Transverse colon (tissue), 4 donors: ENCODE measurements around the gene OSBPL10.

ENCODE experiments used
- EP300 ChIP-seq: sonication (generic); formaldehyde crosslinking; IDR thresholded peaks from one replicate; pipeline ENCODE4 v1.6.1; 2017; ENCODE audit warnings: antibody characterized with exemption, low read depth
- POLR2AphosphoS5 ChIP-seq, 3 donors: sonication (generic); formaldehyde crosslinking; IDR thresholded peaks; one replicate each; pipeline ENCODE4 v1.6.1; 2016; ENCODE audit warnings: antibody characterized with exemption in 3 of 3
- TF ChIP-seq, protein P1 (sequence below), 5 experiments: fragments of 200-600 bp in 3 of 5; fragments of 450-650 bp in 2 of 5; sonication (generic) in 3 of 5; IDR thresholded peaks; 1 replicate in 2 of 5; 2 replicates in 3 of 5; pipeline ENCODE4 v1.5.1; 2016 to 2017; ENCODE audit warnings: antibody characterized with exemption in 5 of 5, inconsistent platforms in 3 of 5, mild to moderate bottlenecking in 2 of 5, moderate library complexity in 1 of 5

DNA sequence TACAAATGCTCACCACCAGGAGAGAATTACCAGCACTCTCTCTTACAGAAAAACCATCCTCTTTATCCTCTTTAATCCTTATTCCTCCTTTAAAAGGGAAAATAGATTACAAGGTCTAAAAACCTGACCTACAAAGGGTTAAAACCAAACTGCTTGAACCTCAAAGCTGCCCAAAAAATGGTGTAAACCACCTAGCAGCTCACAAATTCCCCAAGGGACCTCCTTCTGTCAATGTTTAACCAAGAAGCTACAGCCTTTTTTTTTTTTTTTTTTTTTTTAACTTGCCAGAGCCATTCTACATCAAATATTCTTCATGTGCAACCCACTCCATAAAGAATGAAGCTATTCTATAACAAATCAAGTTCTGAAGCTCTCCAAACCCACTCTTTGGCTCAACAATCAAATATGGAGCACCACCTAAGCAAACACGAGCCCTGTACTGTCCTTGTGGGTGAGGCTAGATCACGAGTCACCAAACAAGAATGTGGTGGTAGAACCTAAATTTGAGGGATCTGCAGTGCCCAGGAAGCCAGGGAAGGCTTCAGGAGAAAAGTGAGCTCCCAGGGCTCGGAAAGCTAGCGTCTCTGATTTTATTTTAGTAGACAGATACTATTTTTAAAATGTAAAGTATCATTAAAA lies 20.1 kb downstream of the OSBPL10 start:
- TF ChIP-seq, protein P1, sequence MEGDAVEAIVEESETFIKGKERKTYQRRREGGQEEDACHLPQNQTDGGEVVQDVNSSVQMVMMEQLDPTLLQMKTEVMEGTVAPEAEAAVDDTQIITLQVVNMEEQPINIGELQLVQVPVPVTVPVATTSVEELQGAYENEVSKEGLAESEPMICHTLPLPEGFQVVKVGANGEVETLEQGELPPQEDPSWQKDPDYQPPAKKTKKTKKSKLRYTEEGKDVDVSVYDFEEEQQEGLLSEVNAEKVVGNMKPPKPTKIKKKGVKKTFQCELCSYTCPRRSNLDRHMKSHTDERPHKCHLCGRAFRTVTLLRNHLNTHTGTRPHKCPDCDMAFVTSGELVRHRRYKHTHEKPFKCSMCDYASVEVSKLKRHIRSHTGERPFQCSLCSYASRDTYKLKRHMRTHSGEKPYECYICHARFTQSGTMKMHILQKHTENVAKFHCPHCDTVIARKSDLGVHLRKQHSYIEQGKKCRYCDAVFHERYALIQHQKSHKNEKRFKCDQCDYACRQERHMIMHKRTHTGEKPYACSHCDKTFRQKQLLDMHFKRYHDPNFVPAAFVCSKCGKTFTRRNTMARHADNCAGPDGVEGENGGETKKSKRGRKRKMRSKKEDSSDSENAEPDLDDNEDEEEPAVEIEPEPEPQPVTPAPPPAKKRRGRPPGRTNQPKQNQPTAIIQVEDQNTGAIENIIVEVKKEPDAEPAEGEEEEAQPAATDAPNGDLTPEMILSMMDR (IDR thresholded peaks at IDR 0.05): no peak
- TF ChIP-seq POLR2AphosphoS5 (IDR thresholded peaks at IDR 0.05) (no peak), EP300 (no peak)
